Measurements from ENCODE around the gene FOXJ3. TPM values are rescaled to one million over a fixed set of nuclear protein-coding genes. Genes with fewer than 3 reads are reported as not detected.

Gene FOXJ3
- total RNA-seq, 3 donors from 2014 or later: 52.6 to 82.7 (median 57.7) TPM

DNA sequence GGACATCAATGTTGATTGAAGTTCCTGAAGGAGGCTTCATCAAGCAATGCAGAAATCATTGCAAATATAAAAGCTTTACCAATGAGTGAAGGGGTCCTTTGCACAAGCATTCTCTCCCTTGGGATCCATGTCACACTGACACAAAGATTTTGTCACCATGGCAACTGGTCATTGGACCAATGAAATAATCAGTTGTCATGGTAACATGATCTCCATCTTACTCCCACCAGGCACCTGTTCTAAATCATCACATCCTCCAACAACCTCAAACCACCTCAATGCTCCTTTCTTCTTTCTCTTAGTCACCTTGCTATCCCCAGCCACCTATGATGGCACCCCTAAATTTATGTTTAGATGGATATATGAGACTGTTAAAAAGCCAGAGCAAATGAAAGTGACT, 13.5 kb upstream of the FOXJ3 start:
- no peak for DNase-seq (ENCODE audit: low spot score in 2 of 2)
- no peak for TF ChIP-seq POLR2AphosphoS5 (IDR thresholded peaks at IDR 0.05)
- no peak for TF ChIP-seq CTCF (IDR thresholded peaks at IDR 0.05)
- no peak for TF ChIP-seq POLR2A (IDR thresholded peaks at IDR 0.05)
- H3K4me1 ChIP-seq: no peaks in the 10 kb centered on the region
- no peaks in the 10 kb centered on the region for H3K27me3 ChIP-seq
- no peak overlapping the region for H3K27ac ChIP-seq
- H3K36me3 ChIP-seq: no peaks in the 10 kb centered on the region
- intact Hi-C loops (cut with DNase I; ENCODE audit: low total_unique reads): loop anchor here (5.0 kb wide), 1 partner anchor 124 kb away; no protein-coding TSS in a partner anchor
- no peak overlapping the region for H3K4me3 ChIP-seq
- H3K9me3 ChIP-seq: no peaks in the 10 kb centered on the region

DNA sequence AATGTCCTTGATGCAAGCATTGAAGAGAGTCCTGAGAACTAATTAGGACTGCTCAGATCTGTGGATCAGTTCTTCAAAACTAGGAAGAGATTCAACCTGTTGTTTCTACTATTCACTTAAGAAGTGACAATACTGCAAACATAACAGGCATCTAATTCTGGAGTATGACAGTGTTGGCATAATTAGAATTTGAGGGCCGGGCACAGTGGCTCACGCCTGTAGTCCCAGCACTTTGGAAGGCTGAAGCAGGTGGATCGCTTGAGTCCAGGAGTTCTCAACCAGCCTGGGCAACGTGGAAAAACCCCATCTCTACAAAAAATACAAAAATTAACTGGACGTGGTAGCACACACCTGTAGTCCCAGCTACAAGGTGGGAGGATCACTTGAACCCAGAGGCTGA, 8.0 kb upstream of the FOXJ3 start:
- intact Hi-C loops (cut with DNase I; ENCODE audit: low total_unique reads): no loop called here
- no peak overlapping the region for H3K27ac ChIP-seq
- DNase-seq (ENCODE audit: low spot score in 2 of 2): no peak
- H3K9me3 ChIP-seq: no peaks in the 10 kb centered on the region
- H3K4me1 ChIP-seq: no peaks in the 10 kb centered on the region
- no peak overlapping the region for H3K4me3 ChIP-seq
- H3K36me3 ChIP-seq: no peaks in the 10 kb centered on the region
- no peaks in the 10 kb centered on the region for H3K27me3 ChIP-seq
- TF ChIP-seq CTCF (IDR thresholded peaks at IDR 0.05): no peak
- TF ChIP-seq POLR2A (IDR thresholded peaks at IDR 0.05): no peak
- no peak for TF ChIP-seq POLR2AphosphoS5 (IDR thresholded peaks at IDR 0.05)

DNA sequence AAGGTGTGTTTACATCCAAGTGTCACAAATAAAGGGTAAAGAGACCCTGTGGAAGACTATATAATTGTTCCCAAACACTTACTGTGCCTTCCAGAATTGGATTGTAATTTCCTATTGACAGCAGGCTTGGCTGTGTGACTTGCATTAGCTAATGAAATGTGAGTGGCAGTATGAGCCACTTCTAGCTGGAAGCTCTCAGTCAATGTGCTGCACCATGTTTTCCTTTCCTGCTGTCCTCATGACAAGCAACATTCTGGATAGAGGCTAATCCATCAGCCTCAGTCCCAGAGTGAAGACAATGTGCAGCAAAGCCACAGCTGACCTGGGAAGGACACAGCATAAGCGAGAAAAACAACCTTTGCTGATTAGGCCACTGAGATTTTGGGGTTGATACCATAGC, 5.9 kb upstream of the FOXJ3 start:
- Histone ChIP-seq H3K9me3 (no peaks in the 10 kb centered on the region), H3K27ac (no peak overlapping the region), H3K4me3 (no peak overlapping the region), H3K4me1 (no peaks in the 10 kb centered on the region), H3K36me3 (no peaks in the 10 kb centered on the region), H3K27me3 (no peaks in the 10 kb centered on the region)
- no peak for DNase-seq (ENCODE audit: low spot score in 2 of 2)
- TF ChIP-seq CTCF (IDR thresholded peaks at IDR 0.05) (no peak), POLR2AphosphoS5 (IDR thresholded peaks at IDR 0.05) (no peak), POLR2A (IDR thresholded peaks at IDR 0.05) (no peak)
- intact Hi-C loops (cut with DNase I; ENCODE audit: low total_unique reads): no loop called here

DNA sequence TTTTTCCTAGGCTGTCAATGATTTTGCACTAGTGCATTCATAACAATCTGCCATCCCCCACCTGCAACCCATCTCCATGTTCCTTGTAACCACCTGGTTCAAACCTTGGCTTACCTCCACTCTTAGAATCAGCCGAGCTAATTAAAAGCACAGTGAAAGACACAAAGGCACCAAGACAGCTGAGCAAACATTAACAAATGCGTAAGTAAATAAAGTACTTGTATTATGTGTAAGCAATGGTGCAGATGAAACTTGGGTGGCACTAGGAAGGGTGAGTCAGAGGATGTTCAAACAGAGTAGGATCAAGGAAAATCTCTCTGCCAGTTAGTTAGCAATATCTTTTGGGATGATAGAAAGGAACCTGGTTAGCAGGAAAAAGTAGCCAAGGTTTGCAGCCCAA, 5.1 kb upstream of the FOXJ3 start:
- TF ChIP-seq POLR2A (IDR thresholded peaks at IDR 0.05): no peak
- TF ChIP-seq POLR2AphosphoS5 (IDR thresholded peaks at IDR 0.05): no peak
- no peak for TF ChIP-seq CTCF (IDR thresholded peaks at IDR 0.05)
- intact Hi-C loops (cut with DNase I; ENCODE audit: low total_unique reads): no loop called here
- Histone ChIP-seq H3K9me3 (no peaks in the 10 kb centered on the region), H3K4me1 (no peaks in the 10 kb centered on the region), H3K27ac (no peak overlapping the region), H3K36me3 (no peaks in the 10 kb centered on the region), H3K4me3 (no peak overlapping the region), H3K27me3 (no peaks in the 10 kb centered on the region)
- DNase-seq (ENCODE audit: low spot score in 2 of 2): no peak

GRCh38 chr1:42336978-42337377, 1.9 kb upstream of the FOXJ3 start:
- TF ChIP-seq POLR2AphosphoS5 (IDR thresholded peaks at IDR 0.05) (no peak), POLR2A (IDR thresholded peaks at IDR 0.05) (no peak), CTCF (IDR thresholded peaks at IDR 0.05) (no peak)
- no peak overlapping the region for H3K27ac ChIP-seq
- intact Hi-C loops (cut with DNase I; ENCODE audit: low total_unique reads): loop anchor here (5.0 kb wide), 1 partner anchor 1640 kb away; the partner anchor contains the start of gene B4GALT2
- H3K4me3 ChIP-seq: no peak overlapping the region
- H3K36me3 ChIP-seq: no peaks in the 10 kb centered on the region
- no peaks in the 10 kb centered on the region for H3K4me1 ChIP-seq
- DNase-seq (ENCODE audit: low spot score in 2 of 2): no peak
- no peaks in the 10 kb centered on the region for H3K27me3 ChIP-seq
- no peaks in the 10 kb centered on the region for H3K9me3 ChIP-seq

Measured in breast epithelium (tissue), 4 donors.